GM12878 (cell line): Measurements from ENCODE around the gene ABCB10. TPM values are rescaled to one million over a fixed set of nuclear protein-coding genes. Genes with fewer than 3 reads are reported as not detected.

Source experiments
- ATAC-seq: fragments of 200-7000 bp; cut with Tn5 transposase; 3 replicates; pipeline ENCODE4 v1.9.1; 2020; ENCODE audit warnings: mild to moderate bottlenecking, moderate library complexity
- BruUV-seq: library from RNA; stranded (reverse); fragments of 400-500 nt; replicated peaks from 2 replicates; lab custom pipeline; 2021; lab: Mats Ljungman, UMichigan
- CTCF ChIA-PET: fragments of 300-600 bp; sonication (Branson Sonifier 250); formaldehyde crosslinking; extraction: SDS; loops from one replicate; lab custom pipeline; 2021; ENCODE audit warnings: inconsistent platforms; lab: Yijun Ruan, JAX
- POLR2A ChIA-PET: fragments of 350-600 bp; formaldehyde crosslinking; extraction: SDS; loops from one replicate; lab custom pipeline; 2021; ENCODE audit warnings: inconsistent platforms; lab: Charles Lee
- RAD21 ChIA-PET: fragments of 300-600 bp; sonication (Branson Sonifier 250); formaldehyde crosslinking; loops from one replicate; lab custom pipeline; 2023; ENCODE audit warnings: antibody characterized with exemption; ENCODE audit not compliant: unreplicated experiment; lab: Charles Lee
- SMC1A ChIA-PET: fragments of 300-600 bp; sonication (Branson Sonifier 250); formaldehyde crosslinking; loops from one replicate; lab custom pipeline; 2023; ENCODE audit not compliant: unreplicated experiment, uncharacterized antibody; lab: Charles Lee
- DNase-seq: peaks from one replicate; pipeline ENCODE4 v3.0.0-alpha.2; 2011; ENCODE audit warnings: low read depth, low spot score
- FAIRE-seq: peaks from 3 replicates; lab custom pipeline; 2011; peaks lifted over from hg19 to GRCh38; lab: Jason Lieb, UNC
- H2AFZ ChIP-seq: 2 replicates; pipeline ENCODE4 v1.6.0; 2011; ENCODE audit warnings: low read depth, low read length, control low read depth; ENCODE audit not compliant: control insufficient read depth
- H3K27ac ChIP-seq: 2 replicates; pipeline ENCODE4 v1.5.1; 2011; ENCODE audit warnings: control low read depth; ENCODE audit not compliant: control insufficient read depth, insufficient read depth
- H3K27me3 ChIP-seq, 2 experiments: replicated peaks in 1 of 2; 2 replicates each; pipeline versions ENCODE4 v1.6.0 to v1.6.1; 2011; ENCODE audit warnings: low read length in 1 of 2; ENCODE audit not compliant: control insufficient read depth in 2 of 2, insufficient read depth in 2 of 2
- H3K36me3 ChIP-seq, 2 experiments: 2 replicates each; pipeline ENCODE4 v1.5.1; 2011; ENCODE audit warnings: low read length in 1 of 2; ENCODE audit not compliant: control insufficient read depth in 2 of 2, insufficient read depth in 2 of 2
- H3K4me1 ChIP-seq: 2 replicates; pipeline ENCODE4 v1.6.1; 2011; ENCODE audit warnings: mild to moderate bottlenecking, low read length, moderate library complexity, mixed read lengths; ENCODE audit not compliant: control insufficient read depth, insufficient read depth
- H3K4me2 ChIP-seq: 2 replicates; pipeline ENCODE4 v1.6.0; 2011; ENCODE audit warnings: control low read depth; ENCODE audit not compliant: control insufficient read depth, insufficient read depth
- H3K4me3 ChIP-seq: fragments of 200-600 bp; sonication (generic); 2 replicates; pipeline ENCODE4 v1.5.1; 2016
- H3K79me2 ChIP-seq: 2 replicates; pipeline ENCODE4 v1.6.0; 2011; ENCODE audit warnings: low read length; ENCODE audit not compliant: control insufficient read depth, insufficient read depth
- H3K9ac ChIP-seq: 2 replicates; pipeline ENCODE4 v1.8.0; 2011; ENCODE audit warnings: low read length, control low read depth, mixed read lengths; ENCODE audit not compliant: control insufficient read depth, insufficient read depth
- H3K9me3 ChIP-seq: replicated peaks from 3 replicates; pipeline ENCODE4 v1.5.1; 2011; ENCODE audit warnings: mild to moderate bottlenecking, low read length; ENCODE audit not compliant: control insufficient read depth, insufficient read depth
- H4K20me1 ChIP-seq: 2 replicates; pipeline ENCODE4 v1.6.0; 2011; ENCODE audit not compliant: control insufficient read depth, insufficient read depth
- BHLHE40 ChIP-seq, 2 experiments: fragments of 450-650 bp in 1 of 2; IDR thresholded peaks; 2 replicates each; pipeline ENCODE4 v1.6.1; 2011 to 2017; ENCODE audit warnings: low read depth in 2 of 2, borderline replicate concordance in 1 of 2, improper control_type of control experiment in 1 of 2, low read length in 1 of 2, mild to moderate bottlenecking in 1 of 2
- CEBPB ChIP-seq, 2 experiments: fragments of 150-350 bp in 1 of 2; IDR thresholded peaks; 2 replicates each; pipeline ENCODE4 v1.6.1; 2012 to 2014; ENCODE audit warnings: low read depth in 2 of 2, low read length in 2 of 2, borderline replicate concordance in 1 of 2, inconsistent platforms in 1 of 2
- CHD1 ChIP-seq: IDR thresholded peaks from 2 replicates; pipeline ENCODE4 v1.6.1; 2012; ENCODE audit warnings: low read depth, low read length, improper control_type of control experiment
- EP300 ChIP-seq, 2 experiments: fragments of 150-350 bp in 1 of 2; IDR thresholded peaks; 2 replicates each; pipeline ENCODE4 v1.6.1; 2011 to 2012; ENCODE audit warnings: low read depth in 2 of 2, low read length in 2 of 2, borderline replicate concordance in 1 of 2, improper control_type of control experiment in 1 of 2, inconsistent platforms in 1 of 2; ENCODE audit not compliant: control insufficient read depth in 1 of 2
- KDM1A ChIP-seq: fragments of 200-600 bp; sonication (generic); IDR thresholded peaks from 2 replicates; pipeline ENCODE4 v1.6.1; 2016; ENCODE audit warnings: borderline replicate concordance
- KLF5 ChIP-seq: fragments of 450-650 bp; IDR thresholded peaks from 2 replicates; pipeline ENCODE4 v1.6.1; 2014; ENCODE audit warnings: mild to moderate bottlenecking; ENCODE audit not compliant: partially characterized antibody
- NFYB ChIP-seq: IDR thresholded peaks from 2 replicates; pipeline ENCODE4 v1.6.1; 2011; ENCODE audit warnings: low read depth, mild to moderate bottlenecking, low read length, improper control_type of control experiment, moderate library complexity; ENCODE audit not compliant: insufficient read depth
- POLR2AphosphoS2 ChIP-seq: IDR thresholded peaks from 2 replicates; pipeline ENCODE4 v1.6.1; 2011; ENCODE audit warnings: low read depth, mild to moderate bottlenecking, low read length, improper control_type of control experiment, moderate library complexity
- RUNX3 ChIP-seq: IDR thresholded peaks from 2 replicates; pipeline ENCODE4 v1.6.1; 2012; ENCODE audit warnings: low read length, inconsistent platforms
- SMAD1 ChIP-seq: fragments of 450-650 bp; IDR thresholded peaks from 2 replicates; pipeline ENCODE4 v1.6.1; 2018; ENCODE audit warnings: mild to moderate bottlenecking, low read depth; ENCODE audit not compliant: partially characterized antibody
- SUPT20H ChIP-seq: IDR thresholded peaks from 2 replicates; pipeline ENCODE4 v1.6.1; 2011; ENCODE audit warnings: low read depth, mild to moderate bottlenecking, low read length, moderate library complexity, borderline replicate concordance; ENCODE audit not compliant: control insufficient read depth
- TCF12 ChIP-seq: IDR thresholded peaks from 2 replicates; pipeline ENCODE4 v1.6.1; 2011; ENCODE audit warnings: low read depth, mild to moderate bottlenecking, low read length
- WRNIP1 ChIP-seq: IDR thresholded peaks from 2 replicates; pipeline ENCODE4 v1.6.1; 2011; ENCODE audit warnings: low read depth, low read length, improper control_type of control experiment, borderline replicate concordance
- ZZZ3 ChIP-seq: IDR thresholded peaks from 2 replicates; pipeline ENCODE4 v1.6.1; 2011; ENCODE audit warnings: low read depth; ENCODE audit not compliant: control insufficient read depth, insufficient read length
- WGBS: methylation state at CpG from one replicate; pipeline ENCODE4 v1.1.6; 2016; ENCODE audit warnings: low lambda C conversion rate; ENCODE audit not compliant: insufficient replicate concordance, insufficient coverage; ENCODE audit errors: missing lambda C conversion rate; 5-methylcytosine and 5-hydroxymethylcytosine counted together
- in situ Hi-C: fragments of 300-500 bp; cut with MboI; formaldehyde crosslinking; loops from 9 replicates; pipeline ENCODE4 v1.14.3; 2018; ENCODE audit warnings: mixed read lengths
- intact Hi-C: fragments of 100-400 bp; cut with micrococcal nuclease; formaldehyde crosslinking; loops from one replicate; pipeline ENCODE4 v1.14.2; 2022; ENCODE audit not compliant: unreplicated experiment
- polyA plus RNA-seq, 11 experiments: library from polyadenylated mRNA; depleted of rRNA in 4 of 11; unstranded in 6 of 11; stranded (reverse) in 5 of 11; fragments of >200 nt; fragmentation: Nextera tagmentation in 4 of 11; fragmentation: Illumina TruSeq in 1 of 11; extraction: Ambion mirVana in 4 of 11; extraction: Trizol in 1 of 11; gene quantifications; 1 replicate in 1 of 11; 2 replicates in 10 of 11; pipeline versions ENCODE4 v1.2.1 to v1.2.3, GENCODE V29; 2011 to 2016; ENCODE audit warnings: inconsistent platforms in 2 of 11, missing spikeins in 2 of 11, low read depth in 1 of 11
- total RNA-seq, 4 experiments: library from RNA; depleted of rRNA in 3 of 4; stranded (reverse); fragments of >200 nt in 3 of 4; fragmentation: Illumina TruSeq in 1 of 4; extraction: Trizol in 1 of 4; gene quantifications; 2 replicates each; pipeline versions ENCODE4 v1.2.1 to v1.2.3, GENCODE V29; 2013 to 2021
- TF ChIP-seq, protein P1 (sequence below): fragments of 450-650 bp; IDR thresholded peaks from 2 replicates; pipeline ENCODE4 v1.6.1; 2017; ENCODE audit warnings: mild to moderate bottlenecking, moderate library complexity
- TF ChIP-seq, protein P2 (sequence below): fragments of 450-650 bp; IDR thresholded peaks from 2 replicates; pipeline ENCODE4 v1.6.1; 2017; ENCODE audit warnings: antibody characterized with exemption, mild to moderate bottlenecking, moderate library complexity

ABCB10 gene
- total and polyA plus RNA-seq, 10 of the 15 experiments (the other 5 are each of a cell fraction or from before 2014, with no cell fraction given), result 8.0 to 30.5 (median 16.7) TPM

- TF ChIP-seq SUPT20H, result no peak
- TF ChIP-seq RUNX3, result no peak
Measured at GRCh38 chr1:229590119-229590518, 31.6 kb upstream of the ABCB10 start (continued).

DNA sequence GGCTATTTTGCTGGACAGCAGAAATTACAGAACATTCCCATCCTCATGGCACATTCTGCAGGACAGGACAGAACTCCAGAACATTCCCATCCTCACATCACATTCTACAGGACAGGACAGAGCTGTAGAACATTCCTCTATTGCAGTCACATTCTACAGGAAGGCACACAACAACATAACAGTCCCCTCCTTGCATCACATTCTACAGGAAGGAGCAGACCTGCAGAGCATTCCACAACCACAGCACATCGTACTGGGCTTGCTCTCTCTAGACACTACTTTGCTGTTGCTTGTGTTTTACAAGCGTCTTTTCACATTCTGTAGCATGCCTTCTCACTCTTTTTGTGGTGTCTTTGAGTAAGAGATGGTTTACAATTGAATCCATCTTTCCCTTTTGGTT, 26.8 kb upstream of the ABCB10 start:
- Histone ChIP-seq H4K20me1 (no peaks in the 10 kb centered on the region), H2AFZ (no peak overlapping the region), H3K4me3 (no peak overlapping the region), H3K27ac (no peak overlapping the region), H3K4me2 (no peak overlapping the region), H3K9ac (no peak overlapping the region), H3K27me3 (no peaks in the 10 kb centered on the region), H3K79me2 (no peaks in the 10 kb centered on the region), H3K9me3 (no peaks in the 10 kb centered on the region), H3K36me3 (no peaks in the 10 kb centered on the region), H3K4me1 (no peaks in the 10 kb centered on the region)
- intact Hi-C loops (no loop called here), in situ Hi-C loops (no loop called here)
- BruUV-seq, result no TSS peak
- DNase-seq (no peak), ATAC-seq (no peak), FAIRE-seq (no peak)
- ChIA-PET POLR2A (no interaction called here), SMC1A (no interaction called here), CTCF (interaction anchor here (0.6 kb wide), 1 partner anchor 825 kb away, joined by 3 read pairs; no protein-coding TSS in a partner anchor), RAD21 (interaction anchor here (0.6 kb wide), 1 partner anchor 722 kb away, joined by 4 read pairs; no protein-coding TSS in a partner anchor)
- WGBS, result 67% methylated on average over 2 of the region's 2 CpGs
- TF ChIP-seq NFYB (no peak), KLF5 (no peak), TCF12 (no peak), EP300 (IDR thresholded peaks at IDR 0.05; ENCODE audit: borderline replicate concordance in 1 of 2, control insufficient read depth in 1 of 2, low read depth in 2 of 2, low read length in 2 of 2) (no peak), CEBPB (IDR thresholded peaks at IDR 0.05; ENCODE audit: borderline replicate concordance in 1 of 2, low read depth in 2 of 2, low read length in 2 of 2) (no peak), WRNIP1 (no peak), BHLHE40 (IDR thresholded peaks at IDR 0.05; ENCODE audit: borderline replicate concordance in 1 of 2, low read depth in 2 of 2, low read length in 1 of 2) (no peak), RUNX3 (no peak), CHD1 (no peak), SMAD1 (no peak), ZZZ3 (no peak), KDM1A (no peak), POLR2AphosphoS2 (no peak)
- TF ChIP-seq, protein P1, sequence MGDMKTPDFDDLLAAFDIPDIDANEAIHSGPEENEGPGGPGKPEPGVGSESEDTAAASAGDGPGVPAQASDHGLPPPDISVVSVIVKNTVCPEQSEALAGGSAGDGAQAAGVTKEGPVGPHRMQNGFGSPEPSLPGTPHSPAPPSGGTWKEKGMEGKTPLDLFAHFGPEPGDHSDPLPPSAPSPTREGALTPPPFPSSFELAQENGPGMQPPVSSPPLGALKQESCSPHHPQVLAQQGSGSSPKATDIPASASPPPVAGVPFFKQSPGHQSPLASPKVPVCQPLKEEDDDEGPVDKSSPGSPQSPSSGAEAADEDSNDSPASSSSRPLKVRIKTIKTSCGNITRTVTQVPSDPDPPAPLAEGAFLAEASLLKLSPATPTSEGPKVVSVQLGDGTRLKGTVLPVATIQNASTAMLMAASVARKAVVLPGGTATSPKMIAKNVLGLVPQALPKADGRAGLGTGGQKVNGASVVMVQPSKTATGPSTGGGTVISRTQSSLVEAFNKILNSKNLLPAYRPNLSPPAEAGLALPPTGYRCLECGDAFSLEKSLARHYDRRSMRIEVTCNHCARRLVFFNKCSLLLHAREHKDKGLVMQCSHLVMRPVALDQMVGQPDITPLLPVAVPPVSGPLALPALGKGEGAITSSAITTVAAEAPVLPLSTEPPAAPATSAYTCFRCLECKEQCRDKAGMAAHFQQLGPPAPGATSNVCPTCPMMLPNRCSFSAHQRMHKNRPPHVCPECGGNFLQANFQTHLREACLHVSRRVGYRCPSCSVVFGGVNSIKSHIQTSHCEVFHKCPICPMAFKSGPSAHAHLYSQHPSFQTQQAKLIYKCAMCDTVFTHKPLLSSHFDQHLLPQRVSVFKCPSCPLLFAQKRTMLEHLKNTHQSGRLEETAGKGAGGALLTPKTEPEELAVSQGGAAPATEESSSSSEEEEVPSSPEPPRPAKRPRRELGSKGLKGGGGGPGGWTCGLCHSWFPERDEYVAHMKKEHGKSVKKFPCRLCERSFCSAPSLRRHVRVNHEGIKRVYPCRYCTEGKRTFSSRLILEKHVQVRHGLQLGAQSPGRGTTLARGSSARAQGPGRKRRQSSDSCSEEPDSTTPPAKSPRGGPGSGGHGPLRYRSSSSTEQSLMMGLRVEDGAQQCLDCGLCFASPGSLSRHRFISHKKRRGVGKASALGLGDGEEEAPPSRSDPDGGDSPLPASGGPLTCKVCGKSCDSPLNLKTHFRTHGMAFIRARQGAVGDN, result no peak
- TF ChIP-seq, protein P2, sequence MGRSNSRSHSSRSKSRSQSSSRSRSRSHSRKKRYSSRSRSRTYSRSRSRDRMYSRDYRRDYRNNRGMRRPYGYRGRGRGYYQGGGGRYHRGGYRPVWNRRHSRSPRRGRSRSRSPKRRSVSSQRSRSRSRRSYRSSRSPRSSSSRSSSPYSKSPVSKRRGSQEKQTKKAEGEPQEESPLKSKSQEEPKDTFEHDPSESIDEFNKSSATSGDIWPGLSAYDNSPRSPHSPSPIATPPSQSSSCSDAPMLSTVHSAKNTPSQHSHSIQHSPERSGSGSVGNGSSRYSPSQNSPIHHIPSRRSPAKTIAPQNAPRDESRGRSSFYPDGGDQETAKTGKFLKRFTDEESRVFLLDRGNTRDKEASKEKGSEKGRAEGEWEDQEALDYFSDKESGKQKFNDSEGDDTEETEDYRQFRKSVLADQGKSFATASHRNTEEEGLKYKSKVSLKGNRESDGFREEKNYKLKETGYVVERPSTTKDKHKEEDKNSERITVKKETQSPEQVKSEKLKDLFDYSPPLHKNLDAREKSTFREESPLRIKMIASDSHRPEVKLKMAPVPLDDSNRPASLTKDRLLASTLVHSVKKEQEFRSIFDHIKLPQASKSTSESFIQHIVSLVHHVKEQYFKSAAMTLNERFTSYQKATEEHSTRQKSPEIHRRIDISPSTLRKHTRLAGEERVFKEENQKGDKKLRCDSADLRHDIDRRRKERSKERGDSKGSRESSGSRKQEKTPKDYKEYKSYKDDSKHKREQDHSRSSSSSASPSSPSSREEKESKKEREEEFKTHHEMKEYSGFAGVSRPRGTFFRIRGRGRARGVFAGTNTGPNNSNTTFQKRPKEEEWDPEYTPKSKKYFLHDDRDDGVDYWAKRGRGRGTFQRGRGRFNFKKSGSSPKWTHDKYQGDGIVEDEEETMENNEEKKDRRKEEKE, result no peak
